Gastrocnemius medialis (tissue), 4 donors: Measurements from ENCODE around the gene MRPS10. TPM values are rescaled to one million over a fixed set of nuclear protein-coding genes. Genes with fewer than 3 reads are reported as not detected.
A peak's percentile ranks its signal among the peaks of the same experiment; 100 is the strongest.

Experiments
- ATAC-seq, 2 donors: fragments of 150-250 bp; one replicate each; pipeline ENCODE4 v1.9.1; 2016
- DNase-seq, 2 donors: peaks; one replicate each; pipeline ENCODE4 v3.0.0-alpha.2; 2019
- H3K27ac ChIP-seq, 4 donors: fragments of 200-600 bp; sonication (generic); 1 replicate in 1 of 4; 2 replicates in 3 of 4; pipeline ENCODE4 v1.5.1; 2016 to 2018; ENCODE audit warnings: mild to moderate bottlenecking in 2 of 4, moderate library complexity in 1 of 4
- H3K27me3 ChIP-seq, 3 donors: fragments of 200-600 bp; sonication (generic) in 2 of 3; 1 replicate in 1 of 3; 2 replicates in 2 of 3; pipeline versions ENCODE4 v1.5.1 to v1.6.0; 2016 to 2019; ENCODE audit warnings: mild to moderate bottlenecking in 1 of 3, moderate library complexity in 1 of 3
- H3K36me3 ChIP-seq, 2 donors: fragments of 200-600 bp; sonication (generic) in 1 of 2; one replicate each; pipeline ENCODE4 v1.5.1; 2017 to 2018
- H3K4me1 ChIP-seq, 2 donors: fragments of 200-600 bp; sonication (generic) in 1 of 2; one replicate each; pipeline ENCODE4 v1.5.1; 2016 to 2017; ENCODE audit warnings: mild to moderate bottlenecking in 2 of 2
- H3K4me3 ChIP-seq, 4 donors: fragments of 200-600 bp; sonication (generic) in 3 of 4; 1 replicate in 1 of 4; 2 replicates in 3 of 4; pipeline ENCODE4 v1.5.1; 2016 to 2019; ENCODE audit warnings: mild to moderate bottlenecking in 2 of 4
- H3K9me3 ChIP-seq, 3 donors: fragments of 200-600 bp; sonication (generic) in 2 of 3; 1 replicate in 1 of 3; 2 replicates in 2 of 3; pipeline ENCODE4 v1.5.1; 2016 to 2019
- CTCF ChIP-seq, 5 experiments: fragments of 450-650 bp in 3 of 5; fragments of 200-600 bp in 2 of 5; sonication (generic) in 2 of 5; IDR thresholded peaks in 4 of 5; conservative IDR thresholded peaks in 1 of 5; 1 replicate in 4 of 5; 2 replicates in 1 of 5; pipeline ENCODE4 v1.5.1; 2016 to 2019; ENCODE audit warnings: antibody characterized with exemption in 5 of 5, mild to moderate bottlenecking in 3 of 5, moderate library complexity in 3 of 5
- POLR2A ChIP-seq, 2 donors: fragments of 450-650 bp; IDR thresholded peaks; one replicate each; pipeline ENCODE4 v1.6.1; 2017; ENCODE audit warnings: antibody characterized with exemption in 2 of 2, mild to moderate bottlenecking in 2 of 2, moderate library complexity in 2 of 2
- in situ Hi-C, 4 donors: fragments of 200-750 bp; cut with MboI; loops; one replicate each; pipeline versions ENCODE4 v1.15.0 to v1.8.0; 2017; ENCODE audit warnings: low sequenced_read_pairs in 4 of 4
- intact Hi-C: fragments of 100-400 bp; cut with DNase I; formaldehyde crosslinking; loops from one replicate; pipeline ENCODE4 v1.15.1; 2023; ENCODE audit warnings: low total_unique reads
- total RNA-seq, 4 donors: library from RNA; depleted of rRNA; stranded (reverse); fragments of >200 nt; gene quantifications; one replicate each; pipeline versions ENCODE4 v1.1.0 to v1.2.3, GENCODE V29; 2016

Gene MRPS10
- total RNA-seq, 4 donors from 2014 or later: 52.2 to 63.7 (median 56.0) TPM

GRCh38 chr6:42159431-42160024 is 58.1 kb downstream of the MRPS10 start:
- Histone ChIP-seq H3K36me3 (no peaks in the 10 kb centered on the region), H3K9me3 (no peaks in the 10 kb centered on the region), H3K27ac (no peak overlapping the region), H3K27me3 (no peaks in the 10 kb centered on the region), H3K4me1 (no peaks in the 10 kb centered on the region), H3K4me3 (no peak overlapping the region)
- in situ Hi-C loops (loop anchor here in 2 of 4 donors (10.0 kb wide), 1 partner anchor 85 kb away; no protein-coding TSS in a partner anchor), intact Hi-C loops (no loop called here)
- DNase-seq (no peak), ATAC-seq (no peak)
- TF ChIP-seq CTCF (IDR thresholded peaks at IDR 0.05 in 4 of 5, conservative IDR thresholded peaks at IDR 0.05 in 1 of 5) (no peak), POLR2A (IDR thresholded peaks at IDR 0.05) (no peak)

- intact Hi-C loops: no loop called here
- Histone ChIP-seq H3K9me3 (no peaks in the 10 kb centered on the region), H3K36me3 (no peaks in the 10 kb centered on the region), H3K4me3 (no peak overlapping the region), H3K4me1 (no peaks in the 10 kb centered on the region), H3K27ac (no peak overlapping the region), H3K27me3 (no peaks in the 10 kb centered on the region)
- in situ Hi-C loops: no loop called here
- TF ChIP-seq CTCF (IDR thresholded peaks at IDR 0.05 in 4 of 5, conservative IDR thresholded peaks at IDR 0.05 in 1 of 5) (no peak), POLR2A (IDR thresholded peaks at IDR 0.05) (no peak)
- ATAC-seq: no peak
- DNase-seq: no peak
Observed at GRCh38 chr6:42158631-42159030, 59.0 kb downstream of the MRPS10 start.

- DNase-seq: no peak
- H3K36me3 ChIP-seq: no peaks in the 10 kb centered on the region
- peak in 1 of 2 donors; percentile 41 for ATAC-seq
- H3K27ac ChIP-seq: no peak overlapping the region
- no peaks in the 10 kb centered on the region for H3K9me3 ChIP-seq
- H3K4me1 ChIP-seq: no peaks in the 10 kb centered on the region
- in situ Hi-C loops (no loop called here), intact Hi-C loops (no loop called here)
- no peaks in the 10 kb centered on the region for H3K27me3 ChIP-seq
- H3K4me3 ChIP-seq: no peak overlapping the region
- TF ChIP-seq CTCF (IDR thresholded peaks at IDR 0.05 in 4 of 5, conservative IDR thresholded peaks at IDR 0.05 in 1 of 5) (no peak), POLR2A (IDR thresholded peaks at IDR 0.05) (no peak)
Observed at GRCh38 chr6:42158011-42158410, 59.6 kb downstream of the MRPS10 start.

Other genes starting within 250 kb of the MRPS10 start
- 10 to 100 TPM; 16.3 to 49.2 (median 35.6) TPM for gene TAF8, start 167.3 kb downstream of the MRPS10 start, total RNA-seq
- gene C6orf132, start 75.2 kb downstream of the MRPS10 start, total RNA-seq: under 1 TPM in 2 of 4 donors, not detected in 2; 0.05 to 0.16 TPM
- not detected for gene GUCA1A, start 44.5 kb downstream of the MRPS10 start, total RNA-seq
- gene GUCA1B, start 22.9 kb downstream of the MRPS10 start, total RNA-seq: under 1 TPM in 1 of 4 donors, not detected in 3; 0.31 TPM
- under 1 TPM; 0.47 to 0.87 (median 0.50) TPM for gene TRERF1, start 234.1 kb upstream of the MRPS10 start, total RNA-seq